GM21528 (cell line): ENCODE measurements around the gene PDE6G.

Source experiments
- ATAC-seq: cut with Tn5 transposase; IDR thresholded peaks from one replicate; pipeline ENCODE4 v1.9.1; 2021; ENCODE audit warnings: mild to moderate bottlenecking, moderate library complexity; ENCODE audit not compliant: unreplicated experiment, low FRiP score

The PDE6G gene

GRCh38 chr17:81656118-81656743 lies at the start of gene PDE6G:
PDE6G (minus strand) TSS chr17:81656542; CDS start chr17:81653305, 3,237 bp downstream.
- no peak for ATAC-seq

- no peak for ATAC-seq
Measured at GRCh38 chr17:81705518-81706231, 49.3 kb upstream of the PDE6G start.

GRCh38 chr17:81703747-81704654 lies 47.7 kb upstream of the PDE6G start:
- peak; percentile 5 for ATAC-seq

GRCh38 chr17:81702934-81703746 lies 46.8 kb upstream of the PDE6G start, which contains the start of gene MRPL12:
MRPL12 (plus strand) TSS chr17:81703367; CDS start chr17:81703502, 135 bp downstream.
- ATAC-seq, result peak; percentile 62

- ATAC-seq, result no peak
Measured at GRCh38 chr17:81701288-81702071, 45.1 kb upstream of the PDE6G start.

- no peak for ATAC-seq
Measured at GRCh38 chr17:81700353-81701287, 44.3 kb upstream of the PDE6G start.

GRCh38 chr17:81697261-81698044 lies 41.1 kb upstream of the PDE6G start:
- no peak for ATAC-seq

- no peak for ATAC-seq
Measured at GRCh38 chr17:81696218-81696941, 40.0 kb upstream of the PDE6G start.

- no peak for ATAC-seq
Measured at GRCh38 chr17:81695801-81696200, 39.5 kb upstream of the PDE6G start.

GRCh38 chr17:81695211-81695610 lies 38.9 kb upstream of the PDE6G start:
- ATAC-seq, result no peak

GRCh38 chr17:81694810-81695209 lies 38.5 kb upstream of the PDE6G start:
- no peak for ATAC-seq

GRCh38 chr17:81693509-81694210 lies 37.3 kb upstream of the PDE6G start:
- no peak for ATAC-seq

GRCh38 chr17:81691608-81692007 lies 35.3 kb upstream of the PDE6G start:
- ATAC-seq, result no peak

- no peak for ATAC-seq
Measured at GRCh38 chr17:81691196-81691595, 34.9 kb upstream of the PDE6G start.

GRCh38 chr17:81690549-81690948 lies 34.2 kb upstream of the PDE6G start:
- ATAC-seq, result no peak

GRCh38 chr17:81690066-81690465 lies 33.7 kb upstream of the PDE6G start:
- ATAC-seq, result no peak
